Dedifferentiated amniotic fluid mesenchymal stem cell (primary cell): Measurements from ENCODE around the gene BRF1.

Experiments
- DNase-seq: peaks from one replicate; pipeline ENCODE4 v3.0.0-alpha.2; 2016; ENCODE audit errors: extremely low spot score

BRF1 gene

GRCh38 chr14:105260959-105261358, 39.8 kb downstream of the BRF1 start:
- no peak for DNase-seq

GRCh38 chr14:105258846-105259245, 42.0 kb downstream of the BRF1 start:
- no peak for DNase-seq

- no peak for DNase-seq
Observed at GRCh38 chr14:105257464-105257863, 43.3 kb downstream of the BRF1 start.

GRCh38 chr14:105256292-105256960, 44.4 kb downstream of the BRF1 start:
- DNase-seq, result no peak

- no peak for DNase-seq
Observed at GRCh38 chr14:105255021-105255507, 45.7 kb downstream of the BRF1 start.

- DNase-seq, result no peak
Observed at GRCh38 chr14:105253329-105253682, 47.5 kb downstream of the BRF1 start.

GRCh38 chr14:105252552-105253328, 48.1 kb downstream of the BRF1 start:
- DNase-seq, result no peak

GRCh38 chr14:105251920-105252319, 48.9 kb downstream of the BRF1 start:
- DNase-seq, result no peak

- DNase-seq, result no peak
Observed at GRCh38 chr14:105250986-105251385, 49.8 kb downstream of the BRF1 start.

- DNase-seq, result no peak
Observed at GRCh38 chr14:105250008-105250366, 50.8 kb downstream of the BRF1 start.

- no peak for DNase-seq
Observed at GRCh38 chr14:105249182-105250007, 51.4 kb downstream of the BRF1 start.

GRCh38 chr14:105248368-105249181, 52.2 kb downstream of the BRF1 start, which contains the start of gene BTBD6:
BTBD6 (plus strand) TSS chr14:105248533; CDS start chr14:105248712, 179 bp downstream.
- peak; percentile 62 for DNase-seq

- DNase-seq, result no peak
Observed at GRCh38 chr14:105247715-105248367, 53.0 kb downstream of the BRF1 start.

GRCh38 chr14:105247026-105247425, 53.8 kb downstream of the BRF1 start:
- DNase-seq, result no peak

- no peak for DNase-seq
Observed at GRCh38 chr14:105244334-105244733, 56.5 kb downstream of the BRF1 start.

- DNase-seq, result no peak
Observed at GRCh38 chr14:105241641-105242040, 59.2 kb downstream of the BRF1 start.

GRCh38 chr14:105240811-105241576, 59.8 kb downstream of the BRF1 start:
- DNase-seq, result no peak

- no peak for DNase-seq
Observed at GRCh38 chr14:105229099-105229655, 71.6 kb downstream of the BRF1 start.

GRCh38 chr14:105228562-105228961, 72.2 kb downstream of the BRF1 start:
- DNase-seq, result no peak

GRCh38 chr14:105227346-105227745, 73.5 kb downstream of the BRF1 start:
- DNase-seq, result no peak
